Suprapubic skin (tissue), 4 donors: Measurements from ENCODE around the gene ADAMTS10.

Experiments used
- CTCF ChIP-seq, 2 donors: fragments of 200-600 bp in 1 of 2; fragments of 450-650 bp in 1 of 2; sonication (generic) in 1 of 2; IDR thresholded peaks; one replicate each; pipeline ENCODE4 v1.5.1; 2016 to 2019; ENCODE audit warnings: antibody characterized with exemption in 2 of 2, mild to moderate bottlenecking in 1 of 2, moderate library complexity in 1 of 2
- EP300 ChIP-seq: sonication (generic); formaldehyde crosslinking; IDR thresholded peaks from one replicate; pipeline ENCODE4 v1.6.1; 2017; ENCODE audit warnings: antibody characterized with exemption
- POLR2A ChIP-seq, 2 donors: fragments of 450-650 bp; IDR thresholded peaks; one replicate each; pipeline ENCODE4 v1.6.1; 2017; ENCODE audit warnings: antibody characterized with exemption in 2 of 2, mild to moderate bottlenecking in 2 of 2, moderate library complexity in 2 of 2
- POLR2AphosphoS5 ChIP-seq, 3 donors: sonication (generic); formaldehyde crosslinking; IDR thresholded peaks; one replicate each; pipeline ENCODE4 v1.6.1; 2017; ENCODE audit warnings: antibody characterized with exemption in 3 of 3

GRCh38 chr19:8618751-8619150 lies 8.2 kb upstream of the ADAMTS10 start:
- TF ChIP-seq CTCF (IDR thresholded peaks at IDR 0.05) (no peak), POLR2A (IDR thresholded peaks at IDR 0.05) (no peak), POLR2AphosphoS5 (IDR thresholded peaks at IDR 0.05) (no peak), EP300 (no peak)
